Parathyroid adenoma (tissue), 2 donors: Measurements from ENCODE around the gene FLYWCH1.

ENCODE experiments used
- H2AFZ ChIP-seq: fragments of 300-600 bp; sonication (generic); one replicate; pipeline ENCODE4 v1.7.0; 2017; ENCODE audit warnings: antibody characterized with exemption, mild to moderate bottlenecking
- H3K27ac ChIP-seq: fragments of 300-600 bp; sonication (generic); one replicate; pipeline ENCODE4 v1.7.0; 2017
- H3K27me3 ChIP-seq: fragments of 300-600 bp; sonication (generic); one replicate; pipeline ENCODE4 v1.7.0; 2017; ENCODE audit warnings: low read length; ENCODE audit not compliant: control insufficient read depth, insufficient read depth
- H3K36me3 ChIP-seq: fragments of 300-600 bp; sonication (generic); one replicate; pipeline ENCODE4 v1.7.0; 2017; ENCODE audit warnings: low read length; ENCODE audit not compliant: control insufficient read depth, insufficient read depth
- H3K4me1 ChIP-seq: fragments of 300-600 bp; sonication (generic); one replicate; pipeline ENCODE4 v1.7.0; 2017; ENCODE audit warnings: control low read depth
- H3K4me2 ChIP-seq: fragments of 300-600 bp; sonication (generic); one replicate; pipeline ENCODE4 v1.7.0; 2017; ENCODE audit warnings: low read length
- H3K4me3 ChIP-seq: fragments of 300-600 bp; sonication (generic); one replicate; pipeline ENCODE4 v1.7.0; 2017; ENCODE audit warnings: low read depth, low read length
- H3K79me2 ChIP-seq: fragments of 300-600 bp; sonication (generic); one replicate; pipeline ENCODE4 v1.7.0; 2017; ENCODE audit warnings: control low read depth
- H3K9ac ChIP-seq: fragments of 300-600 bp; sonication (generic); one replicate; pipeline ENCODE4 v1.7.0; 2017; ENCODE audit warnings: mild to moderate bottlenecking
- H3K9me3 ChIP-seq: fragments of 300-600 bp; sonication (generic); one replicate; pipeline ENCODE4 v1.7.0; 2017; ENCODE audit warnings: low read length; ENCODE audit not compliant: control insufficient read depth
- CTCF ChIP-seq: fragments of 300-600 bp; sonication (generic); IDR thresholded peaks from one replicate; pipeline ENCODE4 v1.7.0; 2017; ENCODE audit warnings: antibody characterized with exemption, mild to moderate bottlenecking
- donor health status: primary hyperparathyroidism.

Gene FLYWCH1

GRCh38 chr16:2933701-2934100 lies 22.0 kb downstream of the FLYWCH1 start:
- Histone ChIP-seq H3K36me3 (no peaks in the 10 kb centered on the region), H3K9me3 (no peaks in the 10 kb centered on the region), H3K27me3 (no peaks in the 10 kb centered on the region), H3K4me2 (no peak overlapping the region), H3K79me2 (peaks cover 28% of the 10 kb centered on the region), H3K27ac (no peak overlapping the region), H3K9ac (no peak overlapping the region), H3K4me3 (no peak overlapping the region), H2AFZ (no peak overlapping the region), H3K4me1 (no peaks in the 10 kb centered on the region)
- TF ChIP-seq CTCF, result no peak

GRCh38 chr16:2934450-2934849 lies 22.7 kb downstream of the FLYWCH1 start:
- no peaks in the 10 kb centered on the region for H3K36me3 ChIP-seq
- H3K4me3 ChIP-seq, result no peak overlapping the region
- no peaks in the 10 kb centered on the region for H3K4me1 ChIP-seq
- no peaks in the 10 kb centered on the region for H3K9me3 ChIP-seq
- H3K27ac ChIP-seq, result no peak overlapping the region
- no peak overlapping the region for H3K9ac ChIP-seq
- no peak overlapping the region for H3K4me2 ChIP-seq
- H3K27me3 ChIP-seq, result no peaks in the 10 kb centered on the region
- no peak for TF ChIP-seq CTCF
- peaks cover 21% of the 10 kb centered on the region for H3K79me2 ChIP-seq
- H2AFZ ChIP-seq, result no peak overlapping the region

GRCh38 chr16:2936436-2937011 lies 24.8 kb downstream of the FLYWCH1 start:
- Histone ChIP-seq H3K4me3 (no peak overlapping the region), H3K79me2 (peaks cover 8% of the 10 kb centered on the region), H3K9me3 (no peaks in the 10 kb centered on the region), H3K36me3 (no peaks in the 10 kb centered on the region), H3K27ac (no peak overlapping the region), H2AFZ (no peak overlapping the region), H3K27me3 (no peaks in the 10 kb centered on the region), H3K4me1 (no peaks in the 10 kb centered on the region), H3K4me2 (no peak overlapping the region), H3K9ac (no peak overlapping the region)
- TF ChIP-seq CTCF, result no peak

GRCh38 chr16:2937170-2937569 lies 25.4 kb downstream of the FLYWCH1 start:
- H2AFZ ChIP-seq, result no peak overlapping the region
- TF ChIP-seq CTCF, result no peak
- no peaks in the 10 kb centered on the region for H3K9me3 ChIP-seq
- no peak overlapping the region for H3K4me2 ChIP-seq
- no peaks in the 10 kb centered on the region for H3K36me3 ChIP-seq
- H3K4me3 ChIP-seq, result no peak overlapping the region
- no peaks in the 10 kb centered on the region for H3K4me1 ChIP-seq
- no peak overlapping the region for H3K27ac ChIP-seq
- no peaks in the 10 kb centered on the region for H3K27me3 ChIP-seq
- no peak overlapping the region for H3K9ac ChIP-seq
- H3K79me2 ChIP-seq, result peaks cover 8% of the 10 kb centered on the region

GRCh38 chr16:2938206-2938605 lies 26.5 kb downstream of the FLYWCH1 start:
- Histone ChIP-seq H2AFZ (no peak overlapping the region), H3K9ac (no peak overlapping the region), H3K36me3 (no peaks in the 10 kb centered on the region), H3K9me3 (no peaks in the 10 kb centered on the region), H3K4me2 (no peak overlapping the region), H3K79me2 (peaks cover under 1% of the 10 kb centered on the region), H3K27me3 (no peaks in the 10 kb centered on the region), H3K4me3 (no peak overlapping the region), H3K27ac (no peak overlapping the region), H3K4me1 (no peaks in the 10 kb centered on the region)
- no peak for TF ChIP-seq CTCF
